ENCODE measurements around the gene UBE2M.

UBE2M gene

GRCh38 chr19:58571575-58571947, 13.2 kb upstream of the UBE2M start:
- no peak for DNase-seq (ENCODE audit: extremely low read depth in 1 of 2, low read depth in 1 of 2)

- no peak for DNase-seq (ENCODE audit: extremely low read depth in 1 of 2, low read depth in 1 of 2)
These were observed 12.6 kb upstream of the UBE2M start for GRCh38 chr19:58570770-58571574.

- DNase-seq (ENCODE audit: extremely low read depth in 1 of 2, low read depth in 1 of 2), result no peak
These were observed 11.7 kb upstream of the UBE2M start for GRCh38 chr19:58569943-58570670.

DNA sequence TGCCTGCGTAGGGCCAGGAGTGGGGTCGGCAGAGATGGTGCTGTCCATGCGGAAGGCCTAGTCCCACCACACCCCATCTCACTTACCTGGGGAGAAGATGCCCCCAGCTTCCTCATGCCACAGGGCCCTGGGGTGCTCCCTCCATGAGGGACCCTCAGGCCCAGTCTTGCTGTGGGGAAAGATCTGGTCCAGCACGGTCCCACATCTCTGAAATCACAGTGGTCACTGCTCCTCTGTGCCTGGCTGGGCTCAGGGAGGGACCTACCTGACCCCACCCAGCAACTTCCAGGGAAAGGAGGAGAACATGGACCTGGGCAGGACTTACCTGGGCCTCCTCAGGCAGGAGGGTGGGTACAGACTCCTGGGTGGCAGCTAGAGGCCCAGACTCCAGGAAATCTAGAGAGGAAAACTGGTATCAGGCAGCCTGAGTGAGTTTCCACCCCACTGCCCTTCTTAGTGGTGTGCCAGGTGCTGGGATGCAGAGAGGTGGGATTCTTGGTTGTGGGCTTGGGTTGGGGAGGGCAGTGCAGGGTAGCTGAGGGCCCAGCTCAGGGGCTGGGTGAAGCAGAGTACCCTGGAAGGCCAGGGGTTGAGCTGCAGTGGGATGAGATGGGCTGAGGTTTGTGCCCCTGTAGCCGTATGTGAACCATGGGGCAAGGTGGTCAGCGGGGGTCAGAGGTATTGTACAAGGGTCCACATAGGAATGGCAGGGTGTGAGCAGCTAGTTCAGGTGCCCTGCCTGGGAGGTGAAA, 11.0 kb upstream of the UBE2M start:
- no peak for DNase-seq (ENCODE audit: extremely low read depth in 1 of 2, low read depth in 1 of 2)

GRCh38 chr19:58568453-58569130, 10.2 kb upstream of the UBE2M start:
- no peak for DNase-seq (ENCODE audit: extremely low read depth in 1 of 2, low read depth in 1 of 2)

DNA sequence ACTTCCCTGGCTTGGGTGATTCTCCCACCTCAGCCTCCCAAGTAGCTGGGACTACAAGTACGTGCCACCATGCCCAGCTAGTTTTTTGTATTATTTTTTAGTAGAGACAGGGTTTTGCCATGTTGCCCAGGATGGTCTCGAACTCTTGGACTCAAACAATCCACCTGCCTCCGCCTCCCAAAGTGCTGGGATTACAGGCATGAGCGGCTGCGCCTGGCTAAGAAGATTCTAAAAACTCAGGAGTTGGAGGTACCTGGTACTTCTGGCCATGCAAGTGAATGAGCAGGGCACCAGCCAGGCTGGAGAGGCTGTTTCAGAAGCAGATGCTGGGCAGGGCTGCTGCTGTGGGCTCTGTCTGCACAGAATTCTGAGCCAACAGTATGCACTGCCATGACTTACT, 8.6 kb upstream of the UBE2M start:
- no peak for DNase-seq (ENCODE audit: extremely low read depth in 1 of 2, low read depth in 1 of 2)

DNA sequence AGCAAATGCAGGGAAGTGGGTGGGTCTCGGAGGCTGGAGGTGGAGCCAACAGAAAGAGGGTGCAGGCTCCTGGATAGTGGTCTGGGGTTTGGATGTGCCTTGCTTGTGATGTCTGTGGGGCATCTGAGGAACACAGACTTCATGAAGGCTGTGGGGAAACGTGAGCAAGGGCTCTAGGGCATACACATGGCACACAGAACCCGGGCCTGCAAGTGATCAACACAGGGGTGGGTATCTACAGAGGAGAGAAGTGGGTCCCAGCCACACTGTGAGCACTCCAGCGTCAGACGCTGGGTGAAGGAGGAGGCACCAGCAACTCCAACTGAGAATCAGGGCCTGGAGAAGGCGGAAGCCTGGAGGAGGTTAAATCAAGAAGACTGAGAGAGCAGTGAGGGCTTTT, 5.4 kb upstream of the UBE2M start:
- no peak for DNase-seq (ENCODE audit: extremely low read depth in 1 of 2, low read depth in 1 of 2)

DNA sequence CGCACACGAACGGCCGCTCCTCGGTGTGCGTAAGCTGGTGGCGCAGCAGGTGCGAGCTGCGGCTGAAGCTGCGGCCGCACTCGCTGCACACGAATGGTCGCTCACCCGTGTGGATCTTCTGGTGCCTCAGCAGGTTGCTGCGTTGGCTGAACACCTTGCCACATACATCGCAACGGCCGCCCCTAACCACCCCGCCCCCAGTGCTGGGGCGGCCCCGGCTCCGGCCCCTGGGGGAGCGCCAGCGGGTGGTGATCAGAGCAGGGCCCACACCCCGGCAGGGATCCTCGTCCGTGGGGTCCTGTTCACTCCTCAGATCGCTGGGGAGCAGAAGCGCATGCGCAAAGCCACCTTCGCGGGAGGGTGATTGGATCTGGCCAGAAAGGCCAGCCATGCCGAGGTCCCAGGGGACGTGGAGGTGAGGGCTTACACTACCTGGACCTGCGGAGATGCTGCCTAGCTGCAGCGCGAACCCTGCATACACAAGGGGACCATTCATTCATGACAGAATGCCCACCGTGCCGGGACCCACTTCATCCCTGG, 4.7 kb upstream of the UBE2M start:
- DNase-seq (ENCODE audit: extremely low read depth in 1 of 2, low read depth in 1 of 2), result no peak

DNA sequence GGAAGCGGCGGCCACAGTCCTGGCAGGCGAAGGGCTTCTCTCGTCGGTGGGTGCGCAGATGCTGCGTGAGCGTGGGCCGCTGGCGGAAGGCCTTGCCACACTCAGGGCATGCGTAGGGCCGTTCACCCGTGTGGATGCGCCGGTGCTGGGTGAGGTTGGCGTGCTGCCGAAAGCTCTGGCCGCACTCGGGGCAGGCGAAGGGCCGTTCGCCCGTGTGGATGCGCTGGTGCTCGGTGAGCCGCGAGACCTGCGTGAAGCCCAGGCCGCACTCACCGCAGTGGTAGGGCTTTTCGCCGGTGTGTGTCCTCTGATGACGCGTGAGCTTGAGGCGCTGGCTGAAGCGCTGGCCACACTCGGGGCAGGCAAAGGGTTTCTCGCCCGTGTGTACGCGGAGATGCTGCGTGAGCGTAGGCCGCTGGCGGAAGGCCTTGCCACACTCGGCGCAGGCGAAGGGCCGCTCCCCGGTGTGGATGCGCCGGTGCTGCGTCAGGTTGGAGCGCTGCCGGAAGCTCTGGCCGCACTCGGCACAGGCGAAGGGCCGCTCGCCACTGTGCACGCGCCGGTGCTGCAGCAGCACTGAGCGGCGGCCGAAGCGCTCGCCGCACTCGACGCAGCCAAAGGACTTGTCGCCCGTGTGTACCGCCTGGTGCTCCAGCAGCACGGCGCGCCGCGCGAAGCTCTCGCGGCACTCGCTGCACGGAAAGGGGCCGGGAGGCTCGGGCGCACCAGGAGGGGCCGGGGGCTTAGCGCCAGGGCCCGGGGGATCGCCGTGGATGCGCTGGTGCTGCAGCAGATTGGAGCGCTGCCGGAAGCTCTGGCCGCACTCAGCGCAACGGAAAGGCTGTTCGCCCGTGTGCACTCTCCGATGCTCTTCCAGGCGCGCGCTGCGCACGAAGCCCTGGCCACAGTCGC, 4.0 kb upstream of the UBE2M start:
- DNase-seq (ENCODE audit: extremely low read depth in 1 of 2, low read depth in 1 of 2), result no peak

DNA sequence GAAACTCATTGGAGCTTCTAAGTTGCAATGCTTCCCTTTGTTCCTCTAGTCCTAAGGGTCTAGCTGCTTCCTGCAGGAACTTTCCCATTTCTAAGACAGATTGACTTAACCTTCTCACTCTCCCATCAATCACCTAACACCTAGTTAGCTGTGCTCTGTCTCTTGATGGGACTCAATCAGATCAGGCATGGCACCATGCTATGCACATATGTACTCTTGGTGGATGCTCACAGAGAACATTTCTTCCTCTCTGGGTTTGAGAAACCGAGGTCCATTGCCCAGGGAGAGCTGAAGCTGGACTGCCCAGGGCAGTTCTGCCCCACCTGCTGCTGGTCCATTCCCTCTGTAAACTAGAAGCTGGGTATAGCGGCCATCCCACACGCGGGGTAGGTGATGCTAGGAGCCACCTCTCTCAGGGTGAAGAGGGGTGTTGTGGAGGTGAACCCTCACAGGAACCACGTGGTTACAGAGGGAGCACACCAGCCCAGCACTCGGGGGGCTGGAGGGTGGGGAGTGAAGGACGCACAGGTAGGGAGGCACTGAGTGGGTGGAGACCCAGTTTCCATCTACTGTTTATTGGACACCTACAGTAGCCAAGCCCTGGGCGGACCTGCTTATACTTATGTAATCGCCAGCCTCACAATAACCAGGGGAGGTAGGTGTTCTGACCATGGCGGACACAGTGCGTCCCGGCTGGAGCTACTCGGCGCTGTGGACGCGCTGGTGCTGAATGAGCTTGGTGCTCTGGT, 3.1 kb upstream of the UBE2M start:
- no peak for DNase-seq (ENCODE audit: extremely low read depth in 1 of 2, low read depth in 1 of 2)

- DNase-seq (ENCODE audit: extremely low read depth in 1 of 2, low read depth in 1 of 2), result no peak
These were observed 2.5 kb upstream of the UBE2M start for GRCh38 chr19:58560921-58561320.

- DNase-seq (ENCODE audit: extremely low read depth in 1 of 2, low read depth in 1 of 2), result no peak
These were observed 1.8 kb upstream of the UBE2M start for GRCh38 chr19:58560007-58560887.

GRCh38 chr19:58559275-58560006, 1.0 kb upstream of the UBE2M start:
- DNase-seq (ENCODE audit: extremely low read depth in 1 of 2, low read depth in 1 of 2), result peak; percentile 75 to 90

- peak; percentile 99 to 100 for DNase-seq (ENCODE audit: extremely low read depth in 1 of 2, low read depth in 1 of 2)
These were observed 338 bp upstream of the UBE2M start for GRCh38 chr19:58558623-58559274.

DNA sequence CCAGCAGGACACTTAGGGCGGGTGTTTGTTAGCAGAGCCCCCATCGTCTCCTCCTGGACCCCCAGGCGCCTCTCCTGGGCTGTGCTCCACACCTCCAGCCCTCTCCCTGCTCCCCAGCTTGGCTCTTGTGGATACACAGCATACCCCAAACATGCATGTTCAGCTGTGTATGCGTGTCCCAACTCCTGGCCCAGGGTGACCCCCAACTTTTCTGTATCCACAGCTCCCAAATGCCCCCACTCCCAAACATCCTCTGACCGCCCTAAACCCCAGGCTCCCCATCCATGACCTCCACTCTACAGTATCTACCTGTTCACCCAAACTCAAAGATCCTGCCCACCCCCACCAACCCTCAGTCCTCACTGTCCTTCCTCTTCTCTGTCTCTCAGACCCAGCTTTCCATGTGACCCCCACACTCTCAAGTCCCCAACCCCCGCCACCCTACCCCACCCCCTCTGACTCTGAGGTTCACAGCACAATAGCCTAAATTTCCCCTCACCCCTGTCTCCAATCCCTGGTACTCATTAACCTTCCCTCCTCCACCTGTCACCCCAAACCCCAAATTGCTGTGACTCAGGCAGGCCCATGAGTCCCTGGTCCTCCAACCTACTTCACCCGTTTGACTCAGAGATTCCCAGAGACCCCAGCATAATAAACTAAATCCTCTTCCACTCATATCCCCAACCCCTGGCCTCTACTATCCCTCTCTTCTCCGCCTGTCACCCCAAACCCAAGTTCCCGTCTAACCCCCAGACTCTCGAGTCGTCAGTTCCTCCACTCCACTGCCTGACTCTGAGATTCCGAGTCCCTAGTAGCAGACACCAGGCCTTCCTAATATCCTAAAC, 968 bp downstream of the UBE2M start:
- DNase-seq (ENCODE audit: extremely low read depth in 1 of 2, low read depth in 1 of 2), result no peak

- no peak for DNase-seq (ENCODE audit: extremely low read depth in 1 of 2, low read depth in 1 of 2)
These were observed 1.7 kb downstream of the UBE2M start for GRCh38 chr19:58556622-58557220.
